ENCODE data around the gene C18orf54.
"Not testable (repeated sequence)": the region's sequence is repeated elsewhere in the genome, so short reads cannot be mapped to it uniquely, and the experiment has no call there.

The C18orf54 gene

DNA sequence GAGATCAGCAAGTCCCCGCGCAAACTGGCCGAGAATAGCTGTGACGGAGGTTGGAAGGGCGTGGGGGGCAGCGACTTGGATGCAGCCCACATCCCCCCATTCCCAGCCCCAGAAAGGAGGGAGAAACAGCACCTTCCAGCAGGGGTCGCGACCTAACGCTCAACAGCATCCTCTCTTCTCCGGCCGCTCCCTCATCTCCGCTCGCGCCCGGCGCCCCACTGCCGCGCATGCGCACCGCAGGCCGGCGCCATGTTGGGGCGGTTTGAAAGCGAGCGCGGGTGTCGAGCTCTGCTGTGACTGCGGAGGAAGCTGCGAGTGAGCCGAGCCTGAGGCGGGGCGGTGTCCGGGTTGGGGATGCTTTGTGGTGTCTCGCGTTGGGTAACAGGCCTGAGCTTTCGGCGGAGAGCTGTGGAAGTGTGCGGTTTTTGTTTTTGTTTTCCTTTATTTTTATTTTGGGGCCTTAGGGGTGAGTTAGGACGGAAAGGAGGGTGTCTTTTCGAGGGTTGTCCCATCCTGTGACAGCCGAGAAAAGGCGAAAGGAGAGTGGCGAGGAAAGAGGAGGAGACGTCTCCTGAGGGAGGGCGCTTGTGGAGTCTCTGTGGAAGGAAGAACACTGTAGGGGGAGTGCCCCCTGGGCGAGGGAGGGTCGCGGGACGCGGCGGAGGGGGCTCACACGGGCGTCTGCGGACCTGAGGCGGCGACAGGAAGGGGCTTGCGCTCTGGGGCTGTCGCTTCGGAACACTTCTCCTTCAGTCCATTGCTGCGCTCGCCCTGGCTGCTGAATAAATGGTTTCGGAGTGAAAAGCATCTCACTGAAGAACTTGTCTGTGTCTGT is at the start of gene C18orf54, which contains the start of gene STARD6:
Gene C18orf54, plus strand, starts transcription at position 247 of the 835 bp plus-strand sequence. CDS start 2,667 bp downstream, outside the sequence.
Gene STARD6, minus strand, starts transcription at position 199 of the 835 bp plus-strand sequence. CDS start 3,285 bp downstream, outside the sequence.
- peak; percentile 72 to 85 (median 78) for DNase-seq

DNA sequence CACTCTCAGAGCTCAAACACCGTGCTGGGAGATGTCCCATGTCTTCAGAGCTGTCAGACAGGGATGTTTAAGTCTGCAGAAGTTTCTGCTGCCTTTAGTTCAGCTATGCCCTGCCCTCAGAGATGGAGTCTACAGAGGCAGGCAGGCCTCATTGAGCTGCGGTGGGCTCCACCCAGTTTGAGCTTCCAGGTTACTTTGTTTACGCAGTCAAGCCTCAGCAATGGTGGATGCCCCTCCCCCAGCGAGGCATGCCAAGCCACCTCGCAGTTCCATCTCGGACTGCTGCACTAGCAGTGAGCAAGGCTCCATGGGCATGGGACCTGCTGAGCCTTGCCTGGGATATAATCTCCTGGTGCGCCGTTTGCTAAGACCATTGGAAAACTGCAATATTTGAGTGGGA is 48.1 kb upstream of the C18orf54 start:
- DNase-seq, result not testable (repeated sequence)

DNA sequence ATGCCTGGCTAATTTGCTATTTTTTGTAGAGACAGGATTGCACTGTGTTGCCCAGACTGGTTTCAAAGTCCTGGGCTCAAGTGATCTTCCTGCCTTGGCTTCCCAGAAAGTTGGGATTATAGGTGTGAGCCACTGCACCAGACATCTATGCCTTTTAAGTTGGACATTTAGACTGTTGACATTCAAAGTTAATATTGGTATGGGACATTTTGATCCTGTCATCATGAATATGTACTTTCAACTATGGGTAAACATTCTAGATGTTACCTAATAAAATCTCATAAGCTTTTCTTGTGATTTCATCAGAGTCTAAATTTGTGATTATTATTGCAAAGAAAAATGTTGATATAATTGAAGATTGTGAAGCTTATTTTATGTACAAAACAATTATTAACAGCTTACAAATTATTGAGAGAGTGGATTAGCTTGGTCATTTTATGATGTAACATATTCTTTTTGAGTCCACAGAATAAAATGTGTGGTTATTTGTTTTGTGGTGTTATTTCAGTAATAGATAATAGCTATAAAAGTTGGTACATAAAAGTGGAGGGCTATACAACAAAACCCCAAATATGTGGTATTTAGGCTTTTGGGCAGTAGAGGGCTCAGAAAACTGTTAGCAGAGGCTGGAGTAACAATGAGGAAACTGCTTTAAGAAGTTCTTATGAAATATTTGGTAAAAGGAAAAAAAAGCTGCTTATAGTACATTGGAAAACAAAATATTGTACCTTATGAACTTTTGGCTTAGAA is 41.5 kb upstream of the C18orf54 start:
- DNase-seq, result no peak

DNA sequence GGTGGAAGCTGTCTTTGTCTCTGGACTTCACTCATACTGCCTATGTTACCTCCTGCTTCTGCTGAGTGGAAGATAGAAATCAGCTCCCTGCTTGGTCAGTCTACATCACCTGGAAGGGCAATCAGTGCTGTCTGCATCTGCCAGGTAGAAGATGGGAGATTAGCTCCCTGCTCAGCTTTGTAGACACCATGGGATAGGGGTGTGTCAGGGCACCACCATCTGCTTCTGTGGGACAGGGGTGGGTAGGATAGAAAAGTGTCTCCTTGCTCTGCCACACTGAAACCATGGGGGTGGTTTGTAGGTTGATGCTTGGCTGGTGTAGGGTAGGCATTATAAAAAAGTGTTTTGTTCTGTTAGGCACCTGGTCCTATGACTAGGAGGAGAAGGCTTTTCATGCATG is 34.1 kb upstream of the C18orf54 start:
- no peak for DNase-seq

DNA sequence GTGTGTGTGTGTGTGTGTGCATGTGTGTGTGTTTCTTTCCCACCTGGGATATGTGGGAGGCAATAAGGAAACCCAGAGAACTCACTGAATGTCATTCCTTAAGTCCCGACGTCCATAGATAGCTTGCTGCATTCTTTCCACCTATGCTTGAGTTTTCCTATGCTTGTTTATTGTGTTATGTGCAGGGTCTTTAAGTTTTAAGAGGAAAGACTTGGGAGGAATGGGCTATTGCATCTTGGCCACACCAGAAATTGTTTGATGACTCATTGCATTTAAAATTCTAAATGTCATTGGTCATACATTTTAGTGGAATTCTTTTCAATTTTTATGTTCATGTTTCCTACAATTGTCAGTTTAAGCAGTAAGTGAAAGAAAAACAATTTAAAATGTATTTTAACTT is 33.7 kb upstream of the C18orf54 start:
- no peak for DNase-seq

DNA sequence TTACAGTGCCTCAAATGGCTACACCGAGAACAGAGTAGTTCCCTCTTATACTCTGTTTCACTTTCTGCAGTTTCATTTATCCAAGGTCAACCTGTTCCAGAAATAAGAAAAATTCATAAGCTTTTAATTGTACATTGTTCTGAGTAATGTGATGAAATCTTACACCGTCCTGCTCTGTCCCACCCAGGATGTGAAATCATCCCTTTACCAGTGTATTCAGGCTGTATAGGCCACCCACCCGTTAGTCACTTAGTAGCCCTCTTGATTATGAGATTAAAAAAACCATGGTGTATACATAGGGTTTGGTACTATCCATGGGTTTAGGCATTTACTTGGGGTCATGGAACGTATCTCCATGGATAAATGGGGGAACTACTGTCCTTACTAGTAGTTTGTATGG is 29.9 kb upstream of the C18orf54 start:
- DNase-seq, result no peak

DNA sequence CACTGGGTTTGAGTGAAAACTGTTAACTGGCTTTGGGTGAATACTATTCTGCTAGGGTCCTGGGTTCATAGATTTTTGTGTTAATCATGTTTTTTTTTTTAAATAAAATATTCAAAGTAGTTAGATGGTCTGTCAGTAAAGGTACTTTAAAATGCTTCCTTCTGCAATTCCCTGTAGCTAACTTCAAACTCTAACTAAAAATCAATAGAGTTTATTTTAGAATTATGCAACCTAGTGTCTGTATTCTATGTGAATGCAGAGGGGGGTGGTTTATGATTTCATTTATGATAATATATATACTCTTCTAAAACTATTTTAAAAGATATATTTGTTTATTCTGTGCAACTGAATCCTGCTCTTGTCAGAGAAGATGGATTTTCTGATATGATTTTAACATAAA is 27.9 kb upstream of the C18orf54 start:
- no peak for DNase-seq

DNA sequence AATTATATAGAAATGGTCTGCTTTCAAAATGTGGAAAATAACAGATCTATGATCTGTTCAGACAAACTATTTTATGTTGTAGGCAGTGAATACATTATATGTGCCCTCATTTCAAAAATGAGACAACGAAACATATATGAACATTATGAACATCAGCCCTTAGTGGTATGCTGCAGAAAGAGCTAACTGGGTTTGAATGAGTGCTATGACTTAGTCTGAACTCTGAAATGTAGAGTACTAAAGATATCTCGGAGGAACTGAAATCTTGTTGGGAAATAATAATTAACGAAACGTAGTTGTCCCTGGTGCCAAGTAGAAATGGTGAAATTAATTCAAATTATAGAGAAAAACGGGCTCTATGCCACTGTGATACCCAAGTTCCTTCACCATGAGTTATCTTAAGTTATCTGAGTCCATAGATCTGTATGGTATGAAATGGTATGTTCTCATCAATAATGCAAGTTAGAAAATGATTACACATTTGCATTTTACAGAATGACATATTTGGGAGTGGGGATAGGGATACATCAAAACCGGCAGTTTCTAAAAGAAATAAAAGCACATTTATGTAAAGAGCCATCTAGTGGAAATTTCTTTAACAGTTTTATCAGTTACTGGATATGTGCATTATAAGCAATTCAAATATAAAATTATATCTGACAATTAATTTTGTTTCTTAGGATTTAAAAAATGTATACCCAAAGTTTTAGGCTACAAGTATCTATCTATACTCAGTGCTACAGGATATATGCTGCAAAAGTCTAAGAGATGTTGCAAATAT is 26.7 kb upstream of the C18orf54 start:
- DNase-seq, result no peak

DNA sequence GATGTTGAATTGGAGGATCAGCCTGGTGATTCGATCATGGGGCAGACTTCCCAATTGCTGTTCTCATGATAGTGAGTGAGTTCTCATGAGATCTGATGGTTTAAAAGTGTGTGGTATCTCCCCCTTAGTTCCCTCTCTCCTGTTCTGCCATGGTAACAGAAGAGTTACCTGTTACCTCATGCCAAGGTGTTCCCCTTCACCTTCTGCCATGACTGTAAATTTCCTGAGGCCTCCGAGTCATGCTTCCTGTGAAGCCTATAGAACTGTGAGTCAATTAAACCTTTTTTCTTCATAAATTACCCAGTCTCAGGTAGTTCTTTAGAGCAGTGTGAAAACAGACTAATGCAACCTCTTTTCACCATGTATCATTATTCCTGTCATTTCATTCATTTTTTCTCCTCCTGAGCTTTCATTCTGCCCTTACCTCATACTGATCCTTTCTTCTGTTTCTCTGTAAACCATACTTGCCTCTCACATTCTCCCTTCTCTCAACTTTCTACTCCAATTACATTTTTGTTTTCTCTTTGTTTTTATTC is 22.0 kb upstream of the C18orf54 start:
- no peak for DNase-seq

DNA sequence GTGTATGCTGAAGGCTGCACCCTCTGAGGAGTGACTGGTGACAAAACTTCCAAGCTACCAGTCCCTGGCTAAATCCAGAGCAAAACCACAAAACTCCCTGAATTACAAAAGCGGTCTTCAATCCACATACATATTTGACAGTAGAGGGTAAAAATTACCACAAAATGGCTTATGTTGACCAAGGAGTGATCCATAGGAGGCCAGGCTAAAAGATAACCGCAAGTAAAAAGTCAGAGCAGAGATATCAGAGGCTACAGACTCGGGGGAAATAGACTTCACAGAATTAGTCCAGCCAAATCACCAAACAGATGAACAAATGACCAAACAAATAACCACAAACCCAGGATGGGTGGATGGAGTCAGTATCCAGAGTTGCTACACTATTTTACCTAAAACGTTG is 19.5 kb upstream of the C18orf54 start:
- DNase-seq, result no peak

DNA sequence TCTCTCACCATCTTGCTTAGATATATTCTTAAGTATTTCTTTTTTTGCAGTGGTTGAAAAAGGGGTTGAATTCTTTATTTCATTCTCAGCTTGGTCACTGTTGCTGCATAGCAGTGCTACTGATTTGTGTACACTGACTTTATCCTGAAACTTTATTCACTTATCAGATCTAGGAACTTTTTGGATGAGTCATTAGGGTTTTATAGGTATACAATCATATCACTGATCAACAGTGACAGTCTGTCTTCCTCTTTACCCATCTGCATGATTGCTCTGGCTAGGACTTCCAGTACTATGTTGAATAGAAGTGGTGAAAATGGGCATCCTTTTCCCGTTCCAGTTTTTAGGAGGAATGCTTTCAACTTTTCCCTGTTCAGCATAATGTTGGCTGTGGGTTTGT is 6.5 kb upstream of the C18orf54 start:
- no peak for DNase-seq

DNA sequence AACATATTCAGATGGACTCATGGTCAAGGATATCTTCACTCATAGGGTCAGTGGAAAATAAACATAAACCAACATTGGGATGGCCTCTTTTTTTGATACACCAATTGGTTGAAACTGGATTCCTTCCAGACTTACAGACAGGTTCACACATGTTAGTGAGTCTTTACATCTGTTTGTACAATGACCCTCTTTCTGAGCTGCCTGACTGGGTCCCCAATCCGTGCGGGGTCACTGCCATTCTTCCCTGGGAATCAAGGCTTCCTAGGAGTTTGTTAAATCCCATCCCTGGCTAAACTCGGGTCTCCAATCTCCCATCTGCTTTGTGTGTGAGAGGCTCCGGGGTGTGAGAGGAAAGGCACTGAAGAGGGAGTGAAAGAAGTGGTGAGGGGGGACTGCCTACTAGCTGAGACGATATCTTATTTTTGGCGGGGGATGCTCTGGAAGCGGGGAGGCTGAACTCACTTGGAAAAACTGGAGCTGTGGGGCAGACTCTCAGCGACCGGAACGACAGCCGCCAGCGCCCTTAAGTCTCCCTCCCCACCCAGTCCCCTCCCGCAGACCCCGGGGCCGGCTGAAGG is 535 bp upstream of the C18orf54 start:
- no peak for DNase-seq

DNA sequence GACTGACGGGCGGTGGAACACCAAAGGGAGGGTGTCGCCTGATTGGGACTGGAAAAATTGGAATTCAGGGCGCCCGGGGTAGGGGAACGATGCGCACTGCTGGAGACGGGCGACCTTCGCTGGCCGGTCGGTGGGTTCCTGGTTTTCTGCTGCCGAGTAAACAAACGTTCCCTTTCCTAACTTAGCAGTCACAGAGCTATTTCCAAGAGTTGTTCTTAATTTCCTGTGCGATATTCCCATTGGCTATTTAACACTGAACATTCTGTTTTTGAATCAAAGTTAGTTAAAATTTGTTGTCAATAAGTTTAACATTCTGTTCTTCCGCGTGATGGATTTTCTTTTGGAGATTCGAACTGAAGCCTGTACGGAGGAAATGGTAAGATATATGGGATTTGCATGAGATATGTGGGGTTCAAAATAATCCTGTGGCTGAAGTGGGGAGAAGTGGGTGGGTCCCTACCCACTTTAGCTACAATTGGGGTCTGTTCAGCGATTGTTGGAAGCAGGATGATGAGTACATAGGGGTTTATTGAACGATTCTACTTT is 862 bp downstream of the C18orf54 start:
- no peak for DNase-seq

DNA sequence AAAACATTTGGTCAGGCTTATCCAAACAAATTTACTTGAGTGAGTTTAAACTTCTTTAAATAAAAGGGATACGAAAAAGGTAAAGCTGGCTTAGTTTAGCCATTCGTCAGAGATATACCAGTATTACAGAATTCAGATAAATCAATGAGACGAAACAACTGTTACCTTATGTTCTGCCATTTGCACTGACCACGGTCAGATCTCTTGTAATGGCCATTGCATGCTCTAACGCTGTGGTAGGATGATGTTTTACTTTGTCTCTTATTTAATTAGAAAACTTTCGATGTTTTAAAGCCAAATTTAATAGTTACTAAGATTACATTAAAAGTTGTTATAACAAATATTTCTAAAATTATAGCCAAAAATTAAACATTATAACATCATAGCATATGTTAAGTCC is 1.5 kb downstream of the C18orf54 start:
- DNase-seq, result no peak

DNA sequence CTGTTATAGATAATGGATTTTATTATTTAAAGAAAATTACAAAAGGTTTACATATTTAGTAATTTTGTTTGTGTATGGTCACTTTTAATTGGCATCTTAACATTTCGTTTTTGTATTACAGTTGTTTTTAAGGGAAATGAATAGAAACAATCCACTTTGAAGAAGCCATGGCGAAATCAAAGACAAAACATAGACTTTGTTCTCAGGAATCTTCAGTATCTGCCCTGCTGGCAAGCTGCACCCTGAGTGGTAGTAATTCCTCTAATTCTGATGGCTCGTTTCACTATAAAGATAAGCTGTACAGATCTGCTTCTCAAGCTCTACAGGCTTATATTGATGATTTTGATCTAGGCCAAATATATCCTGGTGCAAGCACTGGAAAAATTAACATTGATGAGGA is 2.7 kb downstream of the C18orf54 start:
- no peak for DNase-seq

DNA sequence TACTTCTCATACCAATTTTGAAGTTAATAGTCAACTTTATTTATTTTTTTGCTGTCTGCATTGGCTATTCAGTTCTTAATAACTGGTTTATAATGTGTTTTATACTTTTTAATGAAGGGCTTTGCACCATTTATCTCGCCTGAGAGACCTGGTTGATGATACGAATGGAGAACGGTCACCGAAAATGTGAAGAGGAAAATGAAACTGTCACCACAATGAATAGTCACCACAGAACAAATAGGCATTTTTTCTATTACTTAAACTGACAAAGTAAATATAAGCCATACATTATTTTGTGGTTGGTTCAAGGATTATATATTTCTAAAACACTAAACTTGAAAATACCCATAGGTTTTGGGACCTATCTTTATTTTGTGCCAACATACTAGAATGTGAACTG is 20.4 kb downstream of the C18orf54 start:
- no peak for DNase-seq

DNA sequence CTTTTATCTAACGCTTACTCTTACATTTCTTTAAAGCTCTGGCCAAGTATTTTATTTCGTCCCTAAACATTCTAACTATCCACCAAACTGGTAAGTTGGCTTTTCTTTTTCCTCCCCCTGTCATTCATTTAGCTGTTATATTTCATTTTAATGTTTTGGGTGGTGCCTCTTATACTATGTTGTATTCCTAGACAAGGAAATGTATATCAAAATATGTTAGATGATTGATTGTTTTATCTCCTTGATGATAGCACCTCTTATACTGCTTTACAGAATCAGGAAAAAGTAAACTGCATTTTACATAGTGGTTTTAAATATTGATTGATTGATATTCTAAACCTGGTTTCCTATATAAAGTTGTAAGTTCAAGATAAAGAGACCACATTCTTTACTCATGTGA is 23.9 kb downstream of the C18orf54 start:
- no peak for DNase-seq

DNA sequence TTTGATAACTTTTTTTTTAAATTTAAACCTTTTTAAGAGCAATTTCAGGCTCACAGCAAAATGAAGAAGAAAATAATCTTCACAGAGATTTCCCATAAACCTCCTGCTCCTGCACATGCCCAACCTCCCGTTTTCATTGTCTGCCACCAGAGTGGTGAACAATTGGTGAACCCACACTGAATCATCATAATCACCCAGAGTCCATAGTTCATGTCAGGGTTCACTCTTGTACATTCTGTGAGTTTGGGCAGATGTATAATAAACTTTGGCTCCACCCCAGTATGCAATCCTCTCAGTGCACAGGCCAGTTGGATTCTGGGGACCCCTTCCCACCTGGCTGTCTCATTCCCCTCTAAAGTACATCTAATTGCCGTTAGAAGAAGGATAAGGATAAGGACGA is 24.4 kb downstream of the C18orf54 start:
- DNase-seq, result no peak

DNA sequence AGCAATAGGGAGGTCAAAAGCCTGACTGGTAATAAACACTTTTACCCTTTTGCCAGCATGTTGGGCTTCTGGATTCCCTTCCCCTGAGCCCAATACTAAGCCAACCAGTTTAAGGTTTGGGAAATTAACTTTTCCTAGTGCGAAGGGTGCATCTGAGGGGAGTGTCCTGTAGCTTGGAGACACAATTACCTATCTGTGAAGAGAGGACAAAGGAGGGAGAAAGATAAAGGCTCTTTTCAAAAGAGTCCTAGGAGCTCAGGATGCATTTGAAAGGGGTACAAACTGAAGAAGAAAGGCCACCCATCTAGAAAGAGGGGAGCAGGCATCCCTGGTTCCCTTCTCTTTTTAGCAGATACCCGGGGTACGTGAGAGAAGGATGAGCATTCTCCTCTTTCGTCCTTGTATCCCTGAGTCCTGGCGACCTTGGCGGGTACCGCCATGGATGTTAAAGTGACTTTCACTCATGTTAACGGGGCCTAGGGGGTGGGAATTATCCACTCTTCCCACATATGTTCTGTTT is 25.1 kb downstream of the C18orf54 start:
- DNase-seq, result no peak

DNA sequence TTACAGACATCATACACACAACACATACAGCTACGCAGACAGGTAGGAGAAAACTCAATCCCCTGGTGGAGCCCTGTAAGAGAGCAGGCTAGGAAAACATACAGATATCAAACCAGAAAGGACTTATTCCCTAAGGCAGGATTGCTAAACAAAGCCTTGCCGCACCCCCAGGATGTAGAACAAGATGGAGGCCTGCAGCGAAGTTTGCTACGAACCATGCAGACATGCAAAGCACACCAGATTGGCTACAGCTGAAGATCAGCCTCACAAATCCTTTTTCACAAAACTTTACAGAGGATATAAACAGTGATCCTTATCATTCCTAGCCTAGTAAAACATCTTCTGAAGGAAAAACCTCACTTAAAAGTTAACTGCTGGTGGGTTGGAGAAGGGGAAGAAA is 28.3 kb downstream of the C18orf54 start:
- DNase-seq, result no peak

DNA sequence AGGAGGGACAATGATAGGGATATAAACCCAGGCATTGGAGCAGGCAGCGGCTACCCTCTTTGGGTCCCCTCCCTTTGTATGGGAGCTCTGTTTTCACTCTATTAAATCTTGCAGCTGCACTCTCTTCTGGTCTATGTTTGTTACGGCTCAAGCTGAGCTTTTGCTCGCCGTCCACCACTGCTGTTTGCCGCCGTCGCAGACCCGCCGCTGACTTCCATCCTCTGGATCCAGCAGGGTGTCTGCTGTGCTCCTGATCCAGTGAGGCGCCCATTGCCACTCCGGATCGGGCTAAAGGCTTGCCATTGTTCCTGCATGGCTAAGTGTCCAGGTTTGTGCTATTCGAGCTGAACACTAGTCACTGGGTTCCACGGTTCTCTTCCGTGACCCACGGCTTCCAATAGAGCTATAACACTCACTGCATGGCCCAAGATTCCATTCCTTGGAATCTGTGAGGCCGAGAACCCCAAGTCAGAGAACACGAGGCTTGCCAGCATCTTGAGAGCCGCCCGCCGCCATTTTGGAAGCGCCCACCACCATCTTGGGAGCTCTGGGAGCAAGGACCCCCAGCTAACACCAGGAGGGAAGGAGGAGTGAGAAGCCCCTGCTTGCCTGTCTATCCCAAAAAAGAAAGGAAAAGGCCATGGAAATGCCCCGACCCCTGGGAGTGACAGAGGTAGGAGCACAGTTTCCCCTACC is 29.2 kb downstream of the C18orf54 start:
- not testable (repeated sequence) for DNase-seq
